Esophagus squamous epithelium (tissue), 4 donors: Measurements from ENCODE around the gene P3H2.

Source experiments
- POLR2A ChIP-seq, 4 donors: fragments of 450-650 bp; IDR thresholded peaks; one replicate each; pipeline ENCODE4 v1.6.1; 2017; ENCODE audit warnings: antibody characterized with exemption in 4 of 4, mild to moderate bottlenecking in 4 of 4, moderate library complexity in 3 of 4
- TF ChIP-seq, protein P1 (sequence below), 6 experiments: fragments of 450-650 bp in 4 of 6; fragments of 200-600 bp in 2 of 6; sonication (generic) in 2 of 6; IDR thresholded peaks; one replicate each; pipeline ENCODE4 v1.5.1; 2016 to 2019; ENCODE audit warnings: antibody characterized with exemption in 6 of 6, mild to moderate bottlenecking in 4 of 6, moderate library complexity in 4 of 6

- TF ChIP-seq, protein P1, sequence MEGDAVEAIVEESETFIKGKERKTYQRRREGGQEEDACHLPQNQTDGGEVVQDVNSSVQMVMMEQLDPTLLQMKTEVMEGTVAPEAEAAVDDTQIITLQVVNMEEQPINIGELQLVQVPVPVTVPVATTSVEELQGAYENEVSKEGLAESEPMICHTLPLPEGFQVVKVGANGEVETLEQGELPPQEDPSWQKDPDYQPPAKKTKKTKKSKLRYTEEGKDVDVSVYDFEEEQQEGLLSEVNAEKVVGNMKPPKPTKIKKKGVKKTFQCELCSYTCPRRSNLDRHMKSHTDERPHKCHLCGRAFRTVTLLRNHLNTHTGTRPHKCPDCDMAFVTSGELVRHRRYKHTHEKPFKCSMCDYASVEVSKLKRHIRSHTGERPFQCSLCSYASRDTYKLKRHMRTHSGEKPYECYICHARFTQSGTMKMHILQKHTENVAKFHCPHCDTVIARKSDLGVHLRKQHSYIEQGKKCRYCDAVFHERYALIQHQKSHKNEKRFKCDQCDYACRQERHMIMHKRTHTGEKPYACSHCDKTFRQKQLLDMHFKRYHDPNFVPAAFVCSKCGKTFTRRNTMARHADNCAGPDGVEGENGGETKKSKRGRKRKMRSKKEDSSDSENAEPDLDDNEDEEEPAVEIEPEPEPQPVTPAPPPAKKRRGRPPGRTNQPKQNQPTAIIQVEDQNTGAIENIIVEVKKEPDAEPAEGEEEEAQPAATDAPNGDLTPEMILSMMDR (IDR thresholded peaks at IDR 0.05), result no peak
- no peak for TF ChIP-seq POLR2A (IDR thresholded peaks at IDR 0.05)
Measured at GRCh38 chr3:190076601-190077394, 43.9 kb downstream of the P3H2 start.
